Measurements from ENCODE around the gene RNF114. TPM values are rescaled to one million over a fixed set of nuclear protein-coding genes. Genes with fewer than 3 reads are reported as not detected.
"Not testable (repeated sequence)": the region's sequence is repeated elsewhere in the genome, so short reads cannot be mapped to it uniquely, and the experiment has no call there.

The RNF114 gene
- total RNA-seq, 1 experiment from 2014 or later, result 72.3 TPM

DNA sequence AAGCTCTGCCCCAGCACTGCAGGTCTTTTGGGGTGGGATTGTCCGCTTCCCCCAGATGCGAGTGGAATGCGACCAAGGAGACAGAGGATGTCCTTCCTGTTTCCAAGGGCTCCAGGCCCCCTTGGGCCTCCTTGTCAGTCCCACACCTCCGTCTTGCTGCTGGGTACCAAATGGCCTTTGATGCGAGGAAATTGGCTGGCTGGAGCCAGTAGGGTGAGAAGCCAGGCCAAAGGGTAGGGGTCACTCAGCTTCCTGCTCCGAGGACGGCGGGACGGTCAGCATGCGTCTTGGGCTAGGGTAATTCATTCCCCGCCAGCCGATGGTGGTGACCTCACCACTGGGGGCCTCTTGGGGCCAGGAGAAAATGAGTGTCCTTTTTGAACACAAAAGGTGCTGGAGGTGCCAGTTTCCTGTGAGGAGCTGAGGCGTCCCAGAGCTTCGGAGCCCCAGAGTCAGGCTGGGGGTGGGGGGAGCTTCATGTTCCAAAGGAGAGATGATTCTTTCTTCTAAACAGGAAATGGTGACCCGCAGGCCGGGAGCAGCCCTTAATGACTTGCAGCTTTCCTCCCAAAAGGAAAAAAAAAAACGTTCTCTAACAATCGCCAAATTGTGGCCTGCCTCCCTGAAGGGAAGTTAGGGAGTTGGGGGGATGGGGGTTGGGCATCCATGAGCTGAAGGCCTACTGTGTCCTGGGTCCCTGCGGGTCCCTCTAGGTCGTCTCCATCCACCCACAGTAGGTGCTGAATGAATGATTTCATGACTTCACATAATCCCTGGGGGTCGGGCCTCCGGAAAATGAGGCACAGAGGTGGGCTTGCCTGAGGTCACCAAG is 53.3 kb downstream of the RNF114 start:
- Mint-ChIP-seq H3K27me3 (ENCODE audit: unreplicated experiment) (peaks cover 12% of the 10 kb centered on the region), H3K4me1 (ENCODE audit: low read depth, unreplicated experiment) (no peaks in the 10 kb centered on the region), H3K9me3 (ENCODE audit: low read depth, unreplicated experiment) (no peaks in the 10 kb centered on the region), H3K27ac (ENCODE audit: unreplicated experiment) (no peak overlapping the region), H3K4me3 (ENCODE audit: low read depth, unreplicated experiment) (no peak overlapping the region), H3K36me3 (ENCODE audit: insufficient read depth, unreplicated experiment) (peaks cover 3% of the 10 kb centered on the region)
- CTCF ChIA-PET, result interaction anchor here (0.6 to 0.9 kb wide), 4 partner anchors 10 to 636 kb away, joined by 3 to 5 read pairs (median 4); no protein-coding TSS in a partner anchor
- BruUV-seq (replicated peaks), result no TSS peak
- TF ChIP-seq CTCF (IDR thresholded peaks at IDR 0.05; ENCODE audit: unreplicated experiment), result no peak
- intact Hi-C loops (cut with micrococcal nuclease; ENCODE audit: unreplicated experiment), result no loop called here
- no peak for DNase-seq

DNA sequence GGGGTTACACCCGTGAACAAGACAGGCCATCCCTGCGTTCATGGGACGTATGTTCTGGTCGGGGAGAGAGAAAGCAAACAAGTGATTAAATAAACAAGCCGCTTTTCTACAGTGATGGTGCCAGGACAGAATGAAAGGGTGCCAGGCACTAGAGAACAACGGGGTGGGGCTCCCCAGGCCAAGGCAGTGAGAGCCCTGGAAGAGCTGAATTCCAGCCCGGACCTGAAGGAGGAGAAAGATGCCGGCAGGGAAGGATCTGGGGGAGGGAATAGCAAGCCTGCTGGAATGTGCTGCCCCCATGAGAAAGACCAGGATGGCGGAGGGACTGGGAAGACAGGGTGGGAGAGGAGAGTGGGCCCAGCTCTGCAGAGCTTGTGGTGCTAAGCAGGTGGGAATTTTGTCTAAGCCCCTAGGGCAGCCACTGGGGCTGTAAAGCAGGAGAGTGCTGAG is 54.1 kb downstream of the RNF114 start:
- H3K36me3 Mint-ChIP-seq (ENCODE audit: insufficient read depth, unreplicated experiment), result peaks cover 3% of the 10 kb centered on the region
- H3K4me1 Mint-ChIP-seq (ENCODE audit: low read depth, unreplicated experiment), result no peaks in the 10 kb centered on the region
- H3K4me3 Mint-ChIP-seq (ENCODE audit: low read depth, unreplicated experiment), result no peak overlapping the region
- H3K27me3 Mint-ChIP-seq (ENCODE audit: unreplicated experiment), result peaks cover 12% of the 10 kb centered on the region
- BruUV-seq (replicated peaks), result no TSS peak
- H3K9me3 Mint-ChIP-seq (ENCODE audit: low read depth, unreplicated experiment), result no peaks in the 10 kb centered on the region
- TF ChIP-seq CTCF (IDR thresholded peaks at IDR 0.05; ENCODE audit: unreplicated experiment), result no peak
- no peak for DNase-seq
- intact Hi-C loops (cut with micrococcal nuclease; ENCODE audit: unreplicated experiment), result no loop called here
- CTCF ChIA-PET, result interaction anchor here (0.8 to 1.0 kb wide), 2 partner anchors 11 kb away, joined by 3 to 5 read pairs; no protein-coding TSS in a partner anchor
- H3K27ac Mint-ChIP-seq (ENCODE audit: unreplicated experiment), result no peak overlapping the region

DNA sequence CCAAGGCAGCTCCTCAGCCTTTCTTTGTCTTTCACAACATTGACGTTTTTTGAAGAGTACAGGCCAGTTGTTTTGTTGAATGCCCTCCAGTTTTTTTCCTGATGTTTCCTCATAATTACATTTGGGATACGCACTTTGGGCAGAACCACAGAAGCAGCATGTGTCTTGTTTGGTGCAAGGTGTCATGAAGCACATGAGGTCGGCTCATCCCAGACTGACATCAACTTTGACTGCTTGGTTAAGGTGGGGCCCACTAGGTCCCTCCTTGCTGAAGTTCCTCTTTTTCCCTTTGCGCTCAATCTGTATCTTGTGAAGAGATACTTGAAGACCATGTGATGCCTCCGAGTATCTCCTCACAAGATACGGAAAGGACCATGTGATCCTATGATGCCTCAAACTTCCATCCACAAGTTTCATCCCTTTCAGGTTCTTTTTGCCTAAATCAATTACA is 57.1 kb downstream of the RNF114 start:
- Mint-ChIP-seq H3K36me3 (ENCODE audit: insufficient read depth, unreplicated experiment) (no peaks in the 10 kb centered on the region), H3K27ac (ENCODE audit: unreplicated experiment) (no peak overlapping the region), H3K9me3 (ENCODE audit: low read depth, unreplicated experiment) (no peaks in the 10 kb centered on the region), H3K27me3 (ENCODE audit: unreplicated experiment) (peaks cover 12% of the 10 kb centered on the region), H3K4me1 (ENCODE audit: low read depth, unreplicated experiment) (no peaks in the 10 kb centered on the region), H3K4me3 (ENCODE audit: low read depth, unreplicated experiment) (no peak overlapping the region)
- intact Hi-C loops (cut with micrococcal nuclease; ENCODE audit: unreplicated experiment), result no loop called here
- CTCF ChIA-PET, result interaction anchor here (1.0 kb wide), 1 partner anchor 78 kb away, joined by 3 read pairs; no protein-coding TSS in a partner anchor
- no TSS peak for BruUV-seq (replicated peaks)
- no peak for TF ChIP-seq CTCF (IDR thresholded peaks at IDR 0.05; ENCODE audit: unreplicated experiment)
- no peak for DNase-seq

- H3K4me3 Mint-ChIP-seq (ENCODE audit: low read depth, unreplicated experiment), result no peak overlapping the region
- H3K27me3 Mint-ChIP-seq (ENCODE audit: unreplicated experiment), result peaks cover 3% of the 10 kb centered on the region
- no peak overlapping the region for H3K27ac Mint-ChIP-seq (ENCODE audit: unreplicated experiment)
- no TSS peak for BruUV-seq (replicated peaks)
- intact Hi-C loops (cut with micrococcal nuclease; ENCODE audit: unreplicated experiment), result no loop called here
- no peaks in the 10 kb centered on the region for H3K9me3 Mint-ChIP-seq (ENCODE audit: low read depth, unreplicated experiment)
- CTCF ChIA-PET, result interaction anchor here (0.7 kb wide), 1 partner anchor 58 kb away, joined by 3 read pairs; no protein-coding TSS in a partner anchor
- TF ChIP-seq CTCF (IDR thresholded peaks at IDR 0.05; ENCODE audit: unreplicated experiment), result no peak
- H3K4me1 Mint-ChIP-seq (ENCODE audit: low read depth, unreplicated experiment), result peaks cover 4% of the 10 kb centered on the region
- H3K36me3 Mint-ChIP-seq (ENCODE audit: insufficient read depth, unreplicated experiment), result no peaks in the 10 kb centered on the region
- no peak for DNase-seq
Observed at GRCh38 chr20:49995586-49995985, 59.4 kb downstream of the RNF114 start.

GRCh38 chr20:49998478-49999188 is 62.4 kb downstream of the RNF114 start:
- H3K27ac Mint-ChIP-seq (ENCODE audit: unreplicated experiment); H3K36me3 Mint-ChIP-seq (ENCODE audit: insufficient read depth, unreplicated experiment); intact Hi-C loops (cut with micrococcal nuclease; ENCODE audit: unreplicated experiment); H3K4me1 Mint-ChIP-seq (ENCODE audit: low read depth, unreplicated experiment); DNase-seq; H3K9me3 Mint-ChIP-seq (ENCODE audit: low read depth, unreplicated experiment); BruUV-seq (replicated peaks); H3K27me3 Mint-ChIP-seq (ENCODE audit: unreplicated experiment); H3K4me3 Mint-ChIP-seq (ENCODE audit: low read depth, unreplicated experiment): not testable (repeated sequence)
- CTCF ChIA-PET, result interaction anchor here (0.7 kb wide), 1 partner anchor 39 kb away, joined by 3 read pairs; no protein-coding TSS in a partner anchor

Measured in Calu3 (cell line).